Measurements from ENCODE around the gene FILIP1.

FILIP1 gene

GRCh38 chr6:75479712-75480111 lies 13.9 kb downstream of the FILIP1 start:
- ATAC-seq (ENCODE audit: insufficient read depth, low read depth) (no peak), DNase-seq (no peak)
- Histone ChIP-seq H3K4me3 (ENCODE audit: low read depth in 1 of 2, low read length in 2 of 2) (no peak overlapping the region), H3K79me2 (ENCODE audit: insufficient read depth, low read length) (no peaks in the 10 kb centered on the region), H3K4me2 (ENCODE audit: insufficient read depth, low read length) (no peak overlapping the region), H3K27ac (ENCODE audit: low read length) (no peak overlapping the region), H3K27me3 (ENCODE audit: insufficient read depth, low read length, poor library complexity) (no peaks in the 10 kb centered on the region), H4K20me1 (ENCODE audit: insufficient read depth, low read length) (no peaks in the 10 kb centered on the region), H3K4me1 (ENCODE audit: insufficient read depth, low read length) (no peaks in the 10 kb centered on the region), H3K9me3 (ENCODE audit: insufficient read depth, low read length, severe bottlenecking) (no peaks in the 10 kb centered on the region), H3K9ac (ENCODE audit: low read depth, low read length) (no peak overlapping the region), H2AFZ (ENCODE audit: low read depth, low read length) (no peak overlapping the region), H3K36me3 (ENCODE audit: insufficient read depth, low read length) (no peaks in the 10 kb centered on the region)
- TF ChIP-seq, protein P1, sequence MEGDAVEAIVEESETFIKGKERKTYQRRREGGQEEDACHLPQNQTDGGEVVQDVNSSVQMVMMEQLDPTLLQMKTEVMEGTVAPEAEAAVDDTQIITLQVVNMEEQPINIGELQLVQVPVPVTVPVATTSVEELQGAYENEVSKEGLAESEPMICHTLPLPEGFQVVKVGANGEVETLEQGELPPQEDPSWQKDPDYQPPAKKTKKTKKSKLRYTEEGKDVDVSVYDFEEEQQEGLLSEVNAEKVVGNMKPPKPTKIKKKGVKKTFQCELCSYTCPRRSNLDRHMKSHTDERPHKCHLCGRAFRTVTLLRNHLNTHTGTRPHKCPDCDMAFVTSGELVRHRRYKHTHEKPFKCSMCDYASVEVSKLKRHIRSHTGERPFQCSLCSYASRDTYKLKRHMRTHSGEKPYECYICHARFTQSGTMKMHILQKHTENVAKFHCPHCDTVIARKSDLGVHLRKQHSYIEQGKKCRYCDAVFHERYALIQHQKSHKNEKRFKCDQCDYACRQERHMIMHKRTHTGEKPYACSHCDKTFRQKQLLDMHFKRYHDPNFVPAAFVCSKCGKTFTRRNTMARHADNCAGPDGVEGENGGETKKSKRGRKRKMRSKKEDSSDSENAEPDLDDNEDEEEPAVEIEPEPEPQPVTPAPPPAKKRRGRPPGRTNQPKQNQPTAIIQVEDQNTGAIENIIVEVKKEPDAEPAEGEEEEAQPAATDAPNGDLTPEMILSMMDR (IDR thresholded peaks at IDR 0.05; ENCODE audit: borderline replicate concordance, extremely low read depth, low read length, poor library complexity, severe bottlenecking) = no peak
- no peak for TF ChIP-seq EZH2 (IDR thresholded peaks at IDR 0.05; ENCODE audit: borderline replicate concordance, low read depth, low read length, severe bottlenecking)

- TF ChIP-seq, protein P1 (IDR thresholded peaks at IDR 0.05; ENCODE audit: borderline replicate concordance, extremely low read depth, low read length, poor library complexity, severe bottlenecking) = no peak
- TF ChIP-seq EZH2 (IDR thresholded peaks at IDR 0.05; ENCODE audit: borderline replicate concordance, low read depth, low read length, severe bottlenecking) = no peak
- no peaks in the 10 kb centered on the region for H3K4me1 ChIP-seq (ENCODE audit: insufficient read depth, low read length)
- no peak overlapping the region for H3K27ac ChIP-seq (ENCODE audit: low read length)
- no peaks in the 10 kb centered on the region for H3K27me3 ChIP-seq (ENCODE audit: insufficient read depth, low read length, poor library complexity)
- H3K36me3 ChIP-seq (ENCODE audit: insufficient read depth, low read length) = no peaks in the 10 kb centered on the region
- H3K9ac ChIP-seq (ENCODE audit: low read depth, low read length) = no peak overlapping the region
- DNase-seq (no peak), ATAC-seq (ENCODE audit: insufficient read depth, low read depth) (no peak)
- H3K79me2 ChIP-seq (ENCODE audit: insufficient read depth, low read length) = no peaks in the 10 kb centered on the region
- no peaks in the 10 kb centered on the region for H4K20me1 ChIP-seq (ENCODE audit: insufficient read depth, low read length)
- no peak overlapping the region for H3K4me2 ChIP-seq (ENCODE audit: insufficient read depth, low read length)
- H3K4me3 ChIP-seq (ENCODE audit: low read depth in 1 of 2, low read length in 2 of 2) = no peak overlapping the region
- H2AFZ ChIP-seq (ENCODE audit: low read depth, low read length) = no peak overlapping the region
- H3K9me3 ChIP-seq (ENCODE audit: insufficient read depth, low read length, severe bottlenecking) = no peaks in the 10 kb centered on the region
Measured at GRCh38 chr6:75478929-75479328, 14.7 kb downstream of the FILIP1 start.

DNA sequence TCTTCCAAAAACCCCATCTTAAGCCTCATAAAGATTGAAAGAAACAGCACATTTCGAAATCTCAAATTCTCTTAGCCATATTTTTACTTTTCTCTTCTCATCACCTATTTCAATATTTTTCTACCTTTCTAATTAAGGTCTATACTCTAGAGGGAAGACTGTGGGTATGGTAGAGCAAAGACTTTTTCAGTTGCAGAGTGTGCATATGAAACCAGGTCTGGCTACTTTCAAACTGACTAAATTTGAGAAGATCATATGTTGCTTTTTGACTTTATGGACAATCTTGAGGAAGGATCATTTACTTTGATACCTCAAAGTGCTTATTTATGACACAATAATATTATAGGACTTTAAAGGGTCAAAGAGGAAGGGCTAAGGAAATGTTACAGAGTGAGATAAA lies 20.7 kb downstream of the FILIP1 start:
- Histone ChIP-seq H3K79me2 (ENCODE audit: insufficient read depth, low read length) (no peaks in the 10 kb centered on the region), H3K9me3 (ENCODE audit: insufficient read depth, low read length, severe bottlenecking) (no peaks in the 10 kb centered on the region), H3K4me1 (ENCODE audit: insufficient read depth, low read length) (no peaks in the 10 kb centered on the region), H4K20me1 (ENCODE audit: insufficient read depth, low read length) (no peaks in the 10 kb centered on the region), H2AFZ (ENCODE audit: low read depth, low read length) (no peak overlapping the region), H3K27me3 (ENCODE audit: insufficient read depth, low read length, poor library complexity) (no peaks in the 10 kb centered on the region), H3K27ac (ENCODE audit: low read length) (no peak overlapping the region), H3K36me3 (ENCODE audit: insufficient read depth, low read length) (no peaks in the 10 kb centered on the region), H3K4me3 (ENCODE audit: low read depth in 1 of 2, low read length in 2 of 2) (no peak overlapping the region), H3K9ac (ENCODE audit: low read depth, low read length) (no peak overlapping the region), H3K4me2 (ENCODE audit: insufficient read depth, low read length) (no peak overlapping the region)
- TF ChIP-seq, protein P1 (IDR thresholded peaks at IDR 0.05; ENCODE audit: borderline replicate concordance, extremely low read depth, low read length, poor library complexity, severe bottlenecking) = no peak
- no peak for TF ChIP-seq EZH2 (IDR thresholded peaks at IDR 0.05; ENCODE audit: borderline replicate concordance, low read depth, low read length, severe bottlenecking)
- ATAC-seq (ENCODE audit: insufficient read depth, low read depth) = no peak
- DNase-seq = no peak

- H3K4me3 ChIP-seq (ENCODE audit: low read depth in 1 of 2, low read length in 2 of 2) = no peak overlapping the region
- ATAC-seq (ENCODE audit: insufficient read depth, low read depth) (no peak), DNase-seq (no peak)
- no peak overlapping the region for H3K4me2 ChIP-seq (ENCODE audit: insufficient read depth, low read length)
- H4K20me1 ChIP-seq (ENCODE audit: insufficient read depth, low read length) = no peaks in the 10 kb centered on the region
- H3K4me1 ChIP-seq (ENCODE audit: insufficient read depth, low read length) = no peaks in the 10 kb centered on the region
- H3K79me2 ChIP-seq (ENCODE audit: insufficient read depth, low read length) = no peaks in the 10 kb centered on the region
- H3K27me3 ChIP-seq (ENCODE audit: insufficient read depth, low read length, poor library complexity) = no peaks in the 10 kb centered on the region
- no peak overlapping the region for H3K27ac ChIP-seq (ENCODE audit: low read length)
- H3K9me3 ChIP-seq (ENCODE audit: insufficient read depth, low read length, severe bottlenecking) = no peaks in the 10 kb centered on the region
- TF ChIP-seq, protein P1 (IDR thresholded peaks at IDR 0.05; ENCODE audit: borderline replicate concordance, extremely low read depth, low read length, poor library complexity, severe bottlenecking) = no peak
- TF ChIP-seq EZH2 (IDR thresholded peaks at IDR 0.05; ENCODE audit: borderline replicate concordance, low read depth, low read length, severe bottlenecking) = no peak
- no peaks in the 10 kb centered on the region for H3K36me3 ChIP-seq (ENCODE audit: insufficient read depth, low read length)
- H2AFZ ChIP-seq (ENCODE audit: low read depth, low read length) = no peak overlapping the region
- no peak overlapping the region for H3K9ac ChIP-seq (ENCODE audit: low read depth, low read length)
Measured at GRCh38 chr6:75467966-75468365, 25.6 kb downstream of the FILIP1 start.

All from DND-41 (cell line).